Measurements from ENCODE around the gene KLHDC7B.

DNA sequence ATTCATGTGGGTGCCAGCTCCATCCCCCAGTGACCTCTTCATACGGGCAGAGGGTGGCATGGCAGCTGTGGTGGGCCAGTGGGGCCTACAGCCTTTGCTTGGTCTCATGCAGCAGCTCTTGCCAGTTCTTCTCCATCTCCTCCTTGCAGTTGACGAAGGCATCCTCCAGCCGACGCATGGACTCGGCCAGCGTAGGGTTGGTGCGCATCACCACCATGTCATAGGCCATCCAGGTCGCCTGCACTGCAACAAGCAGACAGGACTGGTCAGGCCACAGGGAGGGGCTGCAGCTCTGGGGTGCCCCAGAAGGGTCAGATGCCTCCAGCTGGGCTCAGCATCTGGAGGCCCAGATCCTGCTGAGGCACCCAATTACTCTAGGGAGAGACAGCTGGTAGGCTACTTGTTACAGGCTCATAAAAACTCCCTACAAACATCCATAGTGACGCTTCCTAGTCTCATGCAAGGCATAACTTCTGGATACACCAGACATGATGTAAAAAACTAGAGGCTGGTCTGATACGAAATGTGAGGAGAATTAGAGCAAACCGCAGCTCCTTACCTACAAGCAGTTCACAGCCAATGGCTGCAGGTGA lies 5.6 kb downstream of the KLHDC7B start:
- TF ChIP-seq, protein P1, sequence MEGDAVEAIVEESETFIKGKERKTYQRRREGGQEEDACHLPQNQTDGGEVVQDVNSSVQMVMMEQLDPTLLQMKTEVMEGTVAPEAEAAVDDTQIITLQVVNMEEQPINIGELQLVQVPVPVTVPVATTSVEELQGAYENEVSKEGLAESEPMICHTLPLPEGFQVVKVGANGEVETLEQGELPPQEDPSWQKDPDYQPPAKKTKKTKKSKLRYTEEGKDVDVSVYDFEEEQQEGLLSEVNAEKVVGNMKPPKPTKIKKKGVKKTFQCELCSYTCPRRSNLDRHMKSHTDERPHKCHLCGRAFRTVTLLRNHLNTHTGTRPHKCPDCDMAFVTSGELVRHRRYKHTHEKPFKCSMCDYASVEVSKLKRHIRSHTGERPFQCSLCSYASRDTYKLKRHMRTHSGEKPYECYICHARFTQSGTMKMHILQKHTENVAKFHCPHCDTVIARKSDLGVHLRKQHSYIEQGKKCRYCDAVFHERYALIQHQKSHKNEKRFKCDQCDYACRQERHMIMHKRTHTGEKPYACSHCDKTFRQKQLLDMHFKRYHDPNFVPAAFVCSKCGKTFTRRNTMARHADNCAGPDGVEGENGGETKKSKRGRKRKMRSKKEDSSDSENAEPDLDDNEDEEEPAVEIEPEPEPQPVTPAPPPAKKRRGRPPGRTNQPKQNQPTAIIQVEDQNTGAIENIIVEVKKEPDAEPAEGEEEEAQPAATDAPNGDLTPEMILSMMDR (conservative IDR thresholded peaks at IDR 0.05): no peak
- no peak for TF ChIP-seq ZFX (IDR thresholded peaks at IDR 0.05)

All from C4-2B (cell line).